DOHH2 (cell line): Measurements from ENCODE around the gene MEGF8.

Experiments
- CTCF ChIP-seq: fragments of 200-600 bp; sonication (generic); IDR thresholded peaks from one replicate; pipeline ENCODE4 v1.5.1; 2014; ENCODE audit warnings: antibody characterized with exemption, mild to moderate bottlenecking, low read depth, low read length; ENCODE audit not compliant: poor library complexity, severe bottlenecking
- EZH2phosphoT487 ChIP-seq: fragments of 200-600 bp; sonication (generic); IDR thresholded peaks from 2 replicates; pipeline ENCODE4 v1.6.1; 2017; ENCODE audit warnings: borderline replicate concordance, mild to moderate bottlenecking, antibody characterized with exemption, low read length, moderate library complexity, mixed read lengths

DNA sequence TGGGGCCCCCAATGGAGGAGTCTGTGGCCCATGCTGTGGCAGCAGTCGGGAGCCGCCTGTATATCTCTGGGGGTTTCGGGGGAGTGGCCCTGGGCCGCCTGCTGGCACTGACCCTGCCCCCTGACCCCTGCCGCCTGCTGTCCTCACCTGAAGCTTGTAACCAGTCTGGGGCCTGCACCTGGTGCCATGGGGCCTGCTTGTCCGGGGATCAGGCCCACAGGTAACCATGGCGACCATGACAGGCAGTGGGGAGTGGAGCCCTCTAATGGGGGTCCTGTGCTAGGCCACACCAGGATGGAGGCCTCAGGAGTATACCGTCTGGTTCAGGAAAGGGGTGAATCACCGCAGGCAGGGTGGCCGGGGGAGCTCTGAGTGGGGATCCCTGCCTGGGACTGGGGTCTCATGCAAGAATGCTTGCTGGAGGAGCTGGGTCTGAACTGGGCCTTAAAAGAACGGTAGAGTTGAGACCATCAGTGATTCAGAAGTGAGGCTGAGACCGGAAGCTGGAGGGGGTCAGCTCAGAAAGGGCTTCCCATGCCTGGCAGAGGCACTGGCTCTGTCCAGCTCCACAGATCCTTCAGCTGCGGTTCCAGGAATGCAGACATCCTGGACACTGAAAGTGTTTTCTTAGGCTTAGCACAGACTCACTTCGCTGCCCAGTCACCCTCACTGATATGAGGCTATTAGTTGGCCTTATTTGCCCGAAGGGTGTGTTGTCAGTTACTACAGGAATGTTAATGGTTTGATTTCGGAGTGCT is 35.5 kb downstream of the MEGF8 start:
- peak; percentile 9 for TF ChIP-seq CTCF
- TF ChIP-seq EZH2phosphoT487, result no peak
